Activated naive CD4-positive, alpha-beta T cell treated with anti-CD3 and anti-CD28 coated beads, Interleukin-2, amount 10 ng/mL, durations not matched to agents 7 days and 5 days (primary cell): Measurements from ENCODE around the gene MTMR10.

Experiments used
- CTCF ChIA-PET: fragments of 350-600 bp; sonication (Branson Sonifier 250); formaldehyde crosslinking; loops from one replicate; lab custom pipeline; 2021; ENCODE audit warnings: antibody characterized with exemption; lab: Charles Lee
- DNase-seq: peaks from one replicate; pipeline ENCODE4 v3.0.0-alpha.2; 2020
- H3K27ac Mint-ChIP-seq: one replicate; pipeline ENCODE4 v1.8.0; 2021; ENCODE audit warnings: mild to moderate bottlenecking, moderate library complexity, mixed read lengths
- H3K27me3 Mint-ChIP-seq: one replicate; pipeline ENCODE4 v1.8.0; 2021; ENCODE audit warnings: mild to moderate bottlenecking, mixed read lengths
- H3K36me3 Mint-ChIP-seq: one replicate; pipeline ENCODE4 v1.8.0; 2021; ENCODE audit warnings: mixed read lengths
- H3K4me1 Mint-ChIP-seq: one replicate; pipeline ENCODE4 v1.8.0; 2021; ENCODE audit warnings: mixed read lengths
- H3K4me3 Mint-ChIP-seq: one replicate; pipeline ENCODE4 v1.8.0; 2021; ENCODE audit warnings: mild to moderate bottlenecking, moderate library complexity, mixed read lengths
- H3K9me3 Mint-ChIP-seq: one replicate; pipeline ENCODE4 v1.8.0; 2021; ENCODE audit warnings: mixed read lengths

MTMR10 gene, protein sequence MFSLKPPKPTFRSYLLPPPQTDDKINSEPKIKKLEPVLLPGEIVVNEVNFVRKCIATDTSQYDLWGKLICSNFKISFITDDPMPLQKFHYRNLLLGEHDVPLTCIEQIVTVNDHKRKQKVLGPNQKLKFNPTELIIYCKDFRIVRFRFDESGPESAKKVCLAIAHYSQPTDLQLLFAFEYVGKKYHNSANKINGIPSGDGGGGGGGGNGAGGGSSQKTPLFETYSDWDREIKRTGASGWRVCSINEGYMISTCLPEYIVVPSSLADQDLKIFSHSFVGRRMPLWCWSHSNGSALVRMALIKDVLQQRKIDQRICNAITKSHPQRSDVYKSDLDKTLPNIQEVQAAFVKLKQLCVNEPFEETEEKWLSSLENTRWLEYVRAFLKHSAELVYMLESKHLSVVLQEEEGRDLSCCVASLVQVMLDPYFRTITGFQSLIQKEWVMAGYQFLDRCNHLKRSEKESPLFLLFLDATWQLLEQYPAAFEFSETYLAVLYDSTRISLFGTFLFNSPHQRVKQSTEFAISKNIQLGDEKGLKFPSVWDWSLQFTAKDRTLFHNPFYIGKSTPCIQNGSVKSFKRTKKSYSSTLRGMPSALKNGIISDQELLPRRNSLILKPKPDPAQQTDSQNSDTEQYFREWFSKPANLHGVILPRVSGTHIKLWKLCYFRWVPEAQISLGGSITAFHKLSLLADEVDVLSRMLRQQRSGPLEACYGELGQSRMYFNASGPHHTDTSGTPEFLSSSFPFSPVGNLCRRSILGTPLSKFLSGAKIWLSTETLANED

DNA sequence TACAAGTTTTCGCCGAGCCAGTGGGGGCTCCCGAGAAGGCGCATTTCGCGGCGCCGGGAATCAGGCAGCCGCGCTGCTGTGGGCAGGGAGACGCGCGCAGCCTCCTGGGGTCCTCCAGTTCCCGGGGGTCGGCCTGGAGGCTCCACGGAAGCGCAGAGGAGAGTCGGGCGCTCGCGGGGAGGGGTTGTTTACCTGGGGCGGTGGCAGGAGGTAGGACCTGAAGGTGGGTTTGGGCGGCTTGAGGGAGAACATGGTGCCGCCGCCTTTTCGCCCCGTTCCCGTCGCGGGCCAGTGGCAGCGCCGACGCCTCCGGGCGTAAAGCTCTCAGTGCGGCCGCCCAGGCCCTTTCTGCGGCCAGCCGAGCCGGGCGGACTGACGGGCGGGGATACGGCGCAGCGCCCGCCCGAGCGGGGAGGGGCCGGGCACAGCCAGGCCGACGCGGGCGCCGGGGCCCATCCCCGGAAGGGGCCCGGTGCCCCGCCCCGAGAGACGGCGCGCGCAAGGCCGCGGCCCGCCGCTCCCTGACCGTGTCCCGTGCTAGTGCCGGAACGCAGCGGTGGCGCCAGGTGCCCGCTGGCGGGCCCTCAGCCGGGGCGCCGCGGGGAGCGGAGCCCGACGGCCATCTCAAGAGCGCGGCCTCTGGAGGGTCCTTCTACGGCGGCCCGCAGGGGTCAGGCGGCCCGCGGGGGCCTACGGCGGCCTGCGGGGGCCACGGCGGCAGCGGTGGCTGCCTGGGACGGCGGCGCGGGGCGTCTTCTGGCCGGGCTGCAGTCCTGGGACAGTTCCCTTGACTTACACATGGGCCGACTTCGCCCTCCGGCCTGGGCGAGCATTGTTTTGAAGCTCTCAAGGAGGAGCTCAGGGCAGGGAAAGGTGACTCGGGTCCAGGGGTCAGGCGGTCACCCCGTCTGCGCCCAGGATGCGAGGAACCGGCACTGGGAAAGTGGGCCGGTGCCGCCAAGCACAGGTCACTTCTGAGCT, at the start of gene MTMR10:
MTMR10 (minus strand) TSS at position 374 of the 981 bp plus-strand sequence; CDS start at position 252, 122 bp downstream.
- H3K4me3 Mint-ChIP-seq = peak within 1 kb of the TSS; percentile 96
- peak within 1 kb of the TSS; percentile 94 for H3K27ac Mint-ChIP-seq
- peaks cover 19% of the 10 kb centered on the region for H3K36me3 Mint-ChIP-seq
- no peaks in the 10 kb centered on the region for H3K9me3 Mint-ChIP-seq
- DNase-seq = peak; percentile 79
- peaks cover 33% of the 10 kb centered on the region for H3K4me1 Mint-ChIP-seq
- CTCF ChIA-PET = interaction anchor here (0.6 to 1.7 kb wide), 3 partner anchors 9 to 138 kb away, joined by 3 read pairs; no protein-coding TSS in a partner anchor
- peaks cover 6% of the 10 kb centered on the region for H3K27me3 Mint-ChIP-seq

- no peak for DNase-seq
- peaks cover 40% of the 10 kb centered on the region for H3K27me3 Mint-ChIP-seq
- no peaks in the 10 kb centered on the region for H3K36me3 Mint-ChIP-seq
- H3K27ac Mint-ChIP-seq = no peak overlapping the region
- H3K4me3 Mint-ChIP-seq = no peak overlapping the region
- H3K9me3 Mint-ChIP-seq = no peaks in the 10 kb centered on the region
- no peaks in the 10 kb centered on the region for H3K4me1 Mint-ChIP-seq
- CTCF ChIA-PET = no interaction called here
Observed at GRCh38 chr15:31040611-31041010, 49.2 kb upstream of the MTMR10 start.

DNA sequence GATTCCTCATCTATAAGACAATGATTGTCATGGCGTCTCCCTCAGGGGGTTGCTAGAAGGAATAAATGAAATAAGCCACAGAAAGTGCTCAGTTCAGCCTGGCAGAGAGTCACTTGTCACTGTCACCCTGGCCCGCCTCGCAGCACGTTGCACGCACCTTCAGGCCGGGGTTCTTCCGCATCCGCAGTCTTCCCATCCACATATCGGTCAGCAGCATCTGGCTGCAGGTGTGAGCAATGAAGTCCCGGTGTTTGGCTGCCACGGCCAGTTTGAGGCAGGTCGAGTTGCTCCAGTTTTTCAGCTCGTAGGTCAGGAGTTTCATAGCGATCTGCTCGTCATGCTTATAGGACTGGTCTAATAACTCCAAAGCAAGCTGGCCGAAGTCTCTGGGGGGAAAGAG, 48.5 kb upstream of the MTMR10 start:
- Mint-ChIP-seq H3K4me1 (no peaks in the 10 kb centered on the region), H3K27ac (no peak overlapping the region)
- CTCF ChIA-PET = no interaction called here

GRCh38 chr15:31037731-31038477, 46.5 kb upstream of the MTMR10 start:
- no peak for DNase-seq
- no peaks in the 10 kb centered on the region for H3K4me1 Mint-ChIP-seq
- H3K4me3 Mint-ChIP-seq = no peak overlapping the region
- CTCF ChIA-PET = no interaction called here
- H3K27me3 Mint-ChIP-seq = peaks cover 38% of the 10 kb centered on the region
- H3K27ac Mint-ChIP-seq = no peak overlapping the region
- no peaks in the 10 kb centered on the region for H3K36me3 Mint-ChIP-seq
- H3K9me3 Mint-ChIP-seq = no peaks in the 10 kb centered on the region

More for the DNA sequence above, 48.5 kb upstream of the MTMR10 start:
- no peak for DNase-seq
- no peaks in the 10 kb centered on the region for H3K36me3 Mint-ChIP-seq
- H3K27me3 Mint-ChIP-seq = peaks cover 40% of the 10 kb centered on the region
- no peaks in the 10 kb centered on the region for H3K9me3 Mint-ChIP-seq
- no peak overlapping the region for H3K4me3 Mint-ChIP-seq

GRCh38 chr15:31036783-31037182, 45.4 kb upstream of the MTMR10 start:
- Mint-ChIP-seq H3K4me1 (peaks cover under 1% of the 10 kb centered on the region), H3K36me3 (no peaks in the 10 kb centered on the region), H3K4me3 (no peak overlapping the region), H3K9me3 (no peaks in the 10 kb centered on the region), H3K27ac (peak overlapping the region; percentile 46), H3K27me3 (peaks cover 35% of the 10 kb centered on the region)
- CTCF ChIA-PET = no interaction called here
- DNase-seq = no peak

DNA sequence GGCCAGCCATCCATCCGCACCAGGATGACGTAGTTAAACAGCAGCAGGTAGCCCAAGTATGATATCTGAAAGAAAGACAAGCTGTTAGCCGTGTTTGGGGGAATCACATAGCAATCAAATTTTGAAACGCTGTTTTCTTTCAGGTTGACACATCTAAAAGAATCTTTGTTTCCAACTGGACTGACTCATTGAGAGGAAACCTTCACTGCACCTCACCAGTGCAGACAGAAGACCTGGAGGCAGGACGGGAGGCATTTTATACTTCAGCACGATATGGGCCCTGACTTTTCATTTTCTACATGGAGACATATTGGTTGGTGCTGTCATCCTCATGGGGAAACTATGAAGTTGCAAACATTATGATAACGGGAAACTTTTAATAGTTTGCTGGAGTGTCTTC, 44.2 kb upstream of the MTMR10 start:
- DNase-seq = no peak
- Mint-ChIP-seq H3K36me3 (no peaks in the 10 kb centered on the region), H3K27ac (no peak overlapping the region), H3K4me1 (peaks cover 5% of the 10 kb centered on the region), H3K9me3 (no peaks in the 10 kb centered on the region), H3K27me3 (peaks cover 24% of the 10 kb centered on the region), H3K4me3 (no peak overlapping the region)
- CTCF ChIA-PET = no interaction called here

DNA sequence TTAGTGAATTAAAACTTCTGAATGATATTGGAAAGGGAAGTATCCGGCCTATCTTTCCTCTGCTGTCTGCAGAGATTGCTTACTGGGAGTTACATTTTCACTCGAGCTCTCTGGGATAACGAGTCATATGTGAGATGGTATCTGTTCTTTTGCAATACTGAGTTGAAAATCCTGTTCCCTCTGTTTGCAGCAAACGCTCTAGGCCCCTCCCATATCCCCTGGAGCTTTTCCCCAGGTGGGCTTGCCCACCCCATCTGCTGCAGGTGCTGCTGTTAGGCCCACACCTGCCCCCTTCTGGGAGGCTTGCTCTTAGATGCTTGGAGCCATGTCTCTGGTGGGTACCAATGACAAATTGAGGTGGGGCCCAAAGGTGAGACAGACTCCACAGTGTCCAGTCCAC, 42.7 kb upstream of the MTMR10 start:
- no peak overlapping the region for H3K4me3 Mint-ChIP-seq
- CTCF ChIA-PET = no interaction called here
- H3K27me3 Mint-ChIP-seq = peaks cover 21% of the 10 kb centered on the region
- H3K27ac Mint-ChIP-seq = no peak overlapping the region
- DNase-seq = no peak
- peaks cover 5% of the 10 kb centered on the region for H3K4me1 Mint-ChIP-seq
- H3K9me3 Mint-ChIP-seq = no peaks in the 10 kb centered on the region
- H3K36me3 Mint-ChIP-seq = no peaks in the 10 kb centered on the region

GRCh38 chr15:31032961-31033371, 41.5 kb upstream of the MTMR10 start:
- CTCF ChIA-PET = no interaction called here
- H3K27ac Mint-ChIP-seq = no peak overlapping the region
- no peaks in the 10 kb centered on the region for H3K9me3 Mint-ChIP-seq
- DNase-seq = no peak
- H3K4me3 Mint-ChIP-seq = no peak overlapping the region
- H3K36me3 Mint-ChIP-seq = no peaks in the 10 kb centered on the region
- peaks cover 5% of the 10 kb centered on the region for H3K4me1 Mint-ChIP-seq
- H3K27me3 Mint-ChIP-seq = peaks cover 29% of the 10 kb centered on the region

- H3K36me3 Mint-ChIP-seq = no peaks in the 10 kb centered on the region
- peaks cover 5% of the 10 kb centered on the region for H3K4me1 Mint-ChIP-seq
- H3K4me3 Mint-ChIP-seq = no peak overlapping the region
- no peak for DNase-seq
- peaks cover 24% of the 10 kb centered on the region for H3K27me3 Mint-ChIP-seq
- no peaks in the 10 kb centered on the region for H3K9me3 Mint-ChIP-seq
- CTCF ChIA-PET = no interaction called here
- no peak overlapping the region for H3K27ac Mint-ChIP-seq
Observed at GRCh38 chr15:31031471-31032067, 40.1 kb upstream of the MTMR10 start.

GRCh38 chr15:31027910-31028578, 36.6 kb upstream of the MTMR10 start:
- DNase-seq = no peak
- Mint-ChIP-seq H3K27me3 (peaks cover 28% of the 10 kb centered on the region), H3K9me3 (no peaks in the 10 kb centered on the region), H3K36me3 (no peaks in the 10 kb centered on the region), H3K27ac (no peak overlapping the region), H3K4me1 (peaks cover 9% of the 10 kb centered on the region), H3K4me3 (no peak overlapping the region)
- CTCF ChIA-PET = interaction anchor here (0.7 to 1.3 kb wide), 2 partner anchors 101 to 457 kb away, joined by 3 read pairs; no protein-coding TSS in a partner anchor

GRCh38 chr15:31025996-31026395, 34.6 kb upstream of the MTMR10 start:
- CTCF ChIA-PET = interaction anchor here (2.1 kb wide), 1 partner anchor 103 kb away, joined by 4 read pairs; no protein-coding TSS in a partner anchor
- Mint-ChIP-seq H3K36me3 (no peaks in the 10 kb centered on the region), H3K9me3 (no peaks in the 10 kb centered on the region), H3K4me3 (no peak overlapping the region), H3K27me3 (peaks cover 31% of the 10 kb centered on the region), H3K4me1 (peaks cover 9% of the 10 kb centered on the region), H3K27ac (no peak overlapping the region)
- no peak for DNase-seq

DNA sequence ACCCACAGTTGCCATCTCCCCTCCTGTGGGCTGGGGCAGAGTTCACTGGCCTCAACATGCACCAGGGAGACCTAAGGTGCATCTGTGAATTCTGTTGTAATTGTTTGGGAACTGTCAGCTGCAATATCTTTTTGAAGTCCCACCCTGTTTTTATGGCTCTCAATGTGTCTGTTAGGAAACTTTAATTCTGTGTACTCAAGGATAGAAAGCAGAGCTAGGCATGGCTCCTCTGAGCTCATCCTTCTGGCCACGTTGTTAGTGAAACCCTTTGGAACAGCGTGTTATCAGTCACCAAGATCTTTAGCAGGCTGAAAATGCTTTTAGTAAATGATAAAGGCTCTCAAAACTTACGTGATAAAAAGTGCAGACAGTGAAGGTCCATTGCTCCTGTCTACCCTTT, 33.6 kb upstream of the MTMR10 start:
- no peak for DNase-seq
- H3K27me3 Mint-ChIP-seq = peaks cover 26% of the 10 kb centered on the region
- H3K27ac Mint-ChIP-seq = no peak overlapping the region
- CTCF ChIA-PET = interaction anchor here (2.1 kb wide), 1 partner anchor 104 kb away, joined by 4 read pairs; no protein-coding TSS in a partner anchor
- no peaks in the 10 kb centered on the region for H3K36me3 Mint-ChIP-seq
- no peak overlapping the region for H3K4me3 Mint-ChIP-seq
- no peaks in the 10 kb centered on the region for H3K9me3 Mint-ChIP-seq
- H3K4me1 Mint-ChIP-seq = peaks cover 9% of the 10 kb centered on the region
